Aorta (tissue), 5 donors: Measurements from ENCODE around the gene BMI1. TPM values are rescaled to one million over a fixed set of nuclear protein-coding genes. Genes with fewer than 3 reads are reported as not detected.
A peak's percentile ranks its signal among the peaks of the same experiment; 100 is the strongest.

ENCODE experiments used
- ATAC-seq: fragments of 200-7000 bp; cut with Tn5 transposase; one replicate; pipeline ENCODE4 v1.9.1; 2022; ENCODE audit warnings: moderate library complexity; ENCODE audit not compliant: low FRiP score
- DNase-seq, 2 donors: peaks; one replicate each; pipeline ENCODE4 v3.0.0-alpha.2; 2020
- H3K27ac ChIP-seq, 2 donors: one replicate each; pipeline ENCODE4 v1.5.1; 2013; ENCODE audit warnings: low read length in 2 of 2, mild to moderate bottlenecking in 2 of 2, moderate library complexity in 2 of 2, control low read depth in 1 of 2, inconsistent platforms in 1 of 2, low read depth in 1 of 2
- H3K27me3 ChIP-seq, 2 donors: one replicate each; pipeline ENCODE4 v1.6.1; 2013; ENCODE audit warnings: control low read depth in 1 of 2, low read length in 1 of 2, mild to moderate bottlenecking in 1 of 2, moderate library complexity in 1 of 2; ENCODE audit not compliant: insufficient read depth in 2 of 2, control insufficient read depth in 1 of 2
- H3K36me3 ChIP-seq, 2 donors: one replicate each; pipeline ENCODE4 v1.6.1; 2013; ENCODE audit warnings: control low read depth in 1 of 2, low read length in 1 of 2, mild to moderate bottlenecking in 1 of 2; ENCODE audit not compliant: insufficient read depth in 2 of 2, control insufficient read depth in 1 of 2
- H3K4me1 ChIP-seq, 2 donors: one replicate each; pipeline ENCODE4 v1.6.1; 2013; ENCODE audit warnings: low read length in 2 of 2, control low read depth in 1 of 2, mild to moderate bottlenecking in 1 of 2, moderate library complexity in 1 of 2; ENCODE audit not compliant: insufficient read depth in 2 of 2, control insufficient read depth in 1 of 2
- H3K4me3 ChIP-seq, 2 donors: one replicate each; pipeline ENCODE4 v1.5.1; 2013; ENCODE audit warnings: low read length in 2 of 2, control low read depth in 1 of 2, mild to moderate bottlenecking in 1 of 2
- H3K9me3 ChIP-seq: one replicate; pipeline ENCODE4 v1.6.1; 2013; ENCODE audit warnings: mild to moderate bottlenecking, low read length; ENCODE audit not compliant: control insufficient read depth
- WGBS, 2 donors: extraction: QIAGEN DNeasy Blood & Tissue Kit; methylation state at CpG; one replicate each; pipeline ENCODE4 v1.1.7; 2013; 5-methylcytosine and 5-hydroxymethylcytosine counted together
- intact Hi-C, 2 donors: fragments of 100-400 bp; cut with DNase I; formaldehyde crosslinking; loops; one replicate each; pipeline versions ENCODE4 v1.14.2 to v1.15.0; 2022
- polyA plus RNA-seq, 2 donors: library from polyadenylated mRNA; stranded (reverse); fragments of 200-250 nt; gene quantifications; one replicate each; pipeline ENCODE4 v1.2.3, GENCODE V29; 2013
- total RNA-seq, 2 donors: library from RNA; stranded (reverse); fragmentation: NEBNext Ultra II Directional; extraction: Animal tissue kit (Norgen Biotek cat#: 25700); gene quantifications; one replicate each; pipeline ENCODE4 v1.2.1, GENCODE V29; 2021
- donor health status: healthy with polysubstance abuse.
- donor health status: Bipolar disorder and iron deficiency.
- donor health status: DM: no; HTN: no; CAD: no.
- donor health status: DM: no; HTN: no; CAD: no.
- donor health status: DM: yes; HTN: yes; CAD: no.

BMI1 gene
- total and polyA plus RNA-seq, 4 donors = 40.8 to 61.4 (median 55.4) TPM

GRCh38 chr10:22340329-22341189, 19.7 kb downstream of the BMI1 start:
- Histone ChIP-seq H3K4me1 (no peaks in the 10 kb centered on the region), H3K36me3 (no peaks in the 10 kb centered on the region), H3K9me3 (no peaks in the 10 kb centered on the region), H3K4me3 (peak overlapping the region; percentile 83 to 94), H3K27me3 (peaks cover 0 to 2% of the 10 kb centered on the region in 2 donors), H3K27ac (peak overlapping the region; percentile 73 to 77)
- intact Hi-C loops = loop anchor here (2.0 to 10.0 kb wide), 4 partner anchors 20 to 754 kb away; partner anchors contain the start of genes MSRB2 (in 2 of the 2) and BMI1 (in 1 of the 2)
- ATAC-seq (peak; percentile 90), DNase-seq (peak; percentile 81 to 90)
- WGBS, 2 donors = 0 to 1% methylated on average over 46 to 98 of the region's 98 CpGs

GRCh38 chr10:22341190-22341925, 20.5 kb downstream of the BMI1 start:
- peak in 1 of 2 donors; percentile 47 for DNase-seq
- Histone ChIP-seq H3K9me3 (peaks cover 1% of the 10 kb centered on the region), H3K4me1 (no peaks in the 10 kb centered on the region), H3K36me3 (no peaks in the 10 kb centered on the region), H3K4me3 (peak overlapping the region; percentile 83 to 94), H3K27ac (peak overlapping the region in 1 of 2 donors; percentile 77), H3K27me3 (peaks cover 0 to 2% of the 10 kb centered on the region in 2 donors)
- ATAC-seq = no peak
- WGBS, 2 donors = 3% methylated on average over 40 of the region's 40 CpGs
- intact Hi-C loops = loop anchor here (2.0 to 10.0 kb wide), 4 partner anchors 21 to 753 kb away; partner anchors contain the start of genes MSRB2 (in 2 of the 2) and BMI1 (in 1 of the 2)

GRCh38 chr10:22341926-22342196, 21.0 kb downstream of the BMI1 start:
- no peak for DNase-seq
- 60 to 61% methylated on average over 3 of the region's 3 CpGs for WGBS, 2 donors
- Histone ChIP-seq H3K27ac (no peak overlapping the region), H3K27me3 (peaks cover 0 to 2% of the 10 kb centered on the region in 2 donors), H3K4me3 (no peak overlapping the region), H3K9me3 (peaks cover 1% of the 10 kb centered on the region), H3K36me3 (no peaks in the 10 kb centered on the region), H3K4me1 (no peaks in the 10 kb centered on the region)
- no peak for ATAC-seq
- intact Hi-C loops = loop anchor here (2.0 to 10.0 kb wide), 4 partner anchors 21 to 753 kb away; partner anchors contain the start of genes MSRB2 (in 2 of the 2) and BMI1 (in 1 of the 2)

GRCh38 chr10:22342421-22342820, 21.5 kb downstream of the BMI1 start:
- DNase-seq = no peak
- intact Hi-C loops = loop anchor here (10.0 kb wide), 2 partner anchors 722 to 752 kb away; partner anchors contain the start of gene MSRB2 (in 2 of the 2)
- 57 to 58% methylated on average over 3 of the region's 3 CpGs for WGBS, 2 donors
- Histone ChIP-seq H3K27ac (no peak overlapping the region), H3K4me3 (no peak overlapping the region), H3K36me3 (no peaks in the 10 kb centered on the region), H3K27me3 (peaks cover 0 to 2% of the 10 kb centered on the region in 2 donors), H3K9me3 (peaks cover 1% of the 10 kb centered on the region), H3K4me1 (no peaks in the 10 kb centered on the region)
- ATAC-seq = no peak

GRCh38 chr10:22343731-22344130, 22.8 kb downstream of the BMI1 start:
- intact Hi-C loops = loop anchor here (10.0 kb wide), 2 partner anchors 721 to 751 kb away; partner anchors contain the start of gene MSRB2 (in 2 of the 2)
- no peaks in the 10 kb centered on the region for H3K4me1 ChIP-seq
- no peak overlapping the region for H3K27ac ChIP-seq
- no peak overlapping the region for H3K4me3 ChIP-seq
- peaks cover 1% of the 10 kb centered on the region for H3K9me3 ChIP-seq
- no peak for DNase-seq
- WGBS, 2 donors = 26% methylated on average over 3 of the region's 3 CpGs
- ATAC-seq = no peak
- H3K36me3 ChIP-seq = no peaks in the 10 kb centered on the region
- H3K27me3 ChIP-seq = peaks cover 0 to 2% of the 10 kb centered on the region in 2 donors

GRCh38 chr10:22344249-22344648, 23.4 kb downstream of the BMI1 start:
- DNase-seq = no peak
- Histone ChIP-seq H3K27ac (no peak overlapping the region), H3K36me3 (no peaks in the 10 kb centered on the region), H3K27me3 (peaks cover 0 to 2% of the 10 kb centered on the region in 2 donors), H3K4me1 (no peaks in the 10 kb centered on the region), H3K9me3 (peaks cover 1% of the 10 kb centered on the region), H3K4me3 (no peak overlapping the region)
- intact Hi-C loops = loop anchor here (10.0 kb wide), 2 partner anchors 721 to 751 kb away; partner anchors contain the start of gene MSRB2 (in 2 of the 2)
- 57 to 61% methylated on average over 1 of the region's 1 CpG for WGBS, 2 donors
- no peak for ATAC-seq

- intact Hi-C loops = loop anchor here (10.0 kb wide), 2 partner anchors 720 to 750 kb away; partner anchors contain the start of gene MSRB2 (in 2 of the 2)
- DNase-seq (no peak), ATAC-seq (no peak)
- H3K4me1 ChIP-seq = no peaks in the 10 kb centered on the region
- no peak overlapping the region for H3K27ac ChIP-seq
- peaks cover 1% of the 10 kb centered on the region for H3K9me3 ChIP-seq
- no peak overlapping the region for H3K4me3 ChIP-seq
- 11 to 13% methylated on average over 26 of the region's 26 CpGs for WGBS, 2 donors
- no peaks in the 10 kb centered on the region for H3K36me3 ChIP-seq
- peaks cover 0 to 2% of the 10 kb centered on the region in 2 donors for H3K27me3 ChIP-seq
Observed at GRCh38 chr10:22344781-22345300, 23.9 kb downstream of the BMI1 start.
